Prostate gland (tissue), 2 donors: Measurements from ENCODE around the gene OTUD7B. TPM values are rescaled to one million over a fixed set of nuclear protein-coding genes. Genes with fewer than 3 reads are reported as not detected.

Experiments used
- DNase-seq: peaks from one replicate; pipeline ENCODE4 v3.0.0-alpha.2; 2019; ENCODE audit warnings: low spot score
- H3K27ac ChIP-seq, 2 donors: fragments of 200-600 bp; sonication (generic); 2 replicates each; pipeline ENCODE4 v1.5.1; 2017 to 2019
- H3K27me3 ChIP-seq: fragments of 200-600 bp; sonication (generic); replicated peaks from 2 replicates; pipeline ENCODE4 v1.5.1; 2019; ENCODE audit not compliant: insufficient read depth
- H3K36me3 ChIP-seq, 2 donors: fragments of 200-600 bp; sonication (generic); 1 replicate in 1 of 2; 2 replicates in 1 of 2; pipeline versions ENCODE4 v1.5.1 to v1.8.1; 2017 to 2019
- H3K4me1 ChIP-seq: fragments of 200-600 bp; sonication (generic); replicated peaks from 2 replicates; pipeline ENCODE4 v1.5.1; 2019
- H3K4me3 ChIP-seq, 2 donors: fragments of 200-600 bp; sonication (generic); 2 replicates each; pipeline ENCODE4 v1.5.1; 2017 to 2019
- H3K9me3 ChIP-seq: fragments of 200-600 bp; sonication (generic); 2 replicates; pipeline ENCODE4 v1.5.1; 2017
- CTCF ChIP-seq, 4 experiments: fragments of 200-600 bp in 2 of 4; fragments of 450-650 bp in 2 of 4; sonication (generic) in 2 of 4; IDR thresholded peaks; 1 replicate in 3 of 4; 2 replicates in 1 of 4; pipeline ENCODE4 v1.5.1; 2016 to 2019; ENCODE audit warnings: antibody characterized with exemption in 4 of 4, mild to moderate bottlenecking in 2 of 4, moderate library complexity in 2 of 4
- POLR2A ChIP-seq: fragments of 450-650 bp; IDR thresholded peaks from one replicate; pipeline ENCODE4 v1.6.1; 2016; ENCODE audit warnings: antibody characterized with exemption, mild to moderate bottlenecking
- POLR2AphosphoS5 ChIP-seq: sonication (generic); formaldehyde crosslinking; IDR thresholded peaks from one replicate; pipeline ENCODE4 v1.6.1; 2017; ENCODE audit warnings: antibody characterized with exemption
- WGBS: methylation state at CpG from one replicate; pipeline ENCODE4 v1.1.5; 2018; 5-methylcytosine and 5-hydroxymethylcytosine counted together
- intact Hi-C: fragments of 100-400 bp; cut with DNase I; formaldehyde crosslinking; loops from one replicate; pipeline ENCODE4 v1.14.2; 2022
- total RNA-seq, 2 donors: library from RNA; depleted of rRNA; stranded (reverse); fragments of >200 nt; gene quantifications; one replicate each; pipeline ENCODE4 v1.1.0, GENCODE V29; 2016

Gene OTUD7B
- total RNA-seq, 2 donors from 2014 or later, result 13.5 to 27.3 TPM

- Histone ChIP-seq H3K27me3 (no peaks in the 10 kb centered on the region), H3K27ac (no peak overlapping the region), H3K4me1 (peaks cover 3% of the 10 kb centered on the region), H3K36me3 (no peaks in the 10 kb centered on the region), H3K9me3 (no peaks in the 10 kb centered on the region), H3K4me3 (no peak overlapping the region)
- WGBS, result 100% methylated on average over 4 of the region's 4 CpGs
- DNase-seq, result no peak
- intact Hi-C loops, result no loop called here
- no peak for TF ChIP-seq CTCF (IDR thresholded peaks at IDR 0.05)
- TF ChIP-seq POLR2AphosphoS5, result no peak
Observed at GRCh38 chr1:149933208-149933607, 77.3 kb downstream of the OTUD7B start.

- 68% methylated on average over 8 of the region's 8 CpGs for WGBS
- DNase-seq, result no peak
- intact Hi-C loops, result no loop called here
Observed at GRCh38 chr1:149932474-149932873, 78.1 kb downstream of the OTUD7B start.

GRCh38 chr1:149931212-149931790, 79.2 kb downstream of the OTUD7B start:
- no peaks in the 10 kb centered on the region for H3K36me3 ChIP-seq
- H3K9me3 ChIP-seq, result no peaks in the 10 kb centered on the region
- H3K27ac ChIP-seq, result no peak overlapping the region
- intact Hi-C loops, result no loop called here
- H3K4me3 ChIP-seq, result no peak overlapping the region
- peaks cover 8% of the 10 kb centered on the region for H3K4me1 ChIP-seq
- TF ChIP-seq CTCF (IDR thresholded peaks at IDR 0.05) (no peak), POLR2A (no peak), POLR2AphosphoS5 (no peak)
- DNase-seq, result no peak
- WGBS, result 90% methylated on average over 13 of the region's 13 CpGs
- no peaks in the 10 kb centered on the region for H3K27me3 ChIP-seq

More at GRCh38 chr1:149932474-149932873, 78.1 kb downstream of the OTUD7B start:
- Histone ChIP-seq H3K27me3 (no peaks in the 10 kb centered on the region), H3K27ac (peak overlapping the region in 1 of 2 donors; percentile 7), H3K9me3 (no peaks in the 10 kb centered on the region), H3K4me3 (no peak overlapping the region), H3K36me3 (no peaks in the 10 kb centered on the region), H3K4me1 (peaks cover 3% of the 10 kb centered on the region)
- TF ChIP-seq CTCF (IDR thresholded peaks at IDR 0.05), result no peak
- no peak for TF ChIP-seq POLR2A
- TF ChIP-seq POLR2AphosphoS5, result no peak

GRCh38 chr1:149929856-149930255, 80.7 kb downstream of the OTUD7B start:
- H3K36me3 ChIP-seq, result peaks cover 4% of the 10 kb centered on the region in 2 donors
- TF ChIP-seq CTCF (IDR thresholded peaks at IDR 0.05) (no peak), POLR2AphosphoS5 (no peak), POLR2A (no peak)
- DNase-seq, result no peak
- H3K4me3 ChIP-seq, result no peak overlapping the region
- no peak overlapping the region for H3K27ac ChIP-seq
- peaks cover 13% of the 10 kb centered on the region for H3K4me1 ChIP-seq
- intact Hi-C loops, result no loop called here
- H3K27me3 ChIP-seq, result no peaks in the 10 kb centered on the region
- 86% methylated on average over 2 of the region's 2 CpGs for WGBS
- no peaks in the 10 kb centered on the region for H3K9me3 ChIP-seq

- H3K4me3 ChIP-seq, result peak overlapping the region; percentile 59 to 76
- peaks cover 13% of the 10 kb centered on the region for H3K4me1 ChIP-seq
- intact Hi-C loops, result no loop called here
- 0% methylated on average over 1 of the region's 1 CpG for WGBS
- no peak for TF ChIP-seq POLR2A
- TF ChIP-seq CTCF (IDR thresholded peaks at IDR 0.05), result no peak
- no peak for TF ChIP-seq POLR2AphosphoS5
- peak overlapping the region; percentile 95 to 98 for H3K27ac ChIP-seq
- H3K36me3 ChIP-seq, result peaks cover 8 to 9% of the 10 kb centered on the region in 2 donors
- H3K27me3 ChIP-seq, result no peaks in the 10 kb centered on the region
- H3K9me3 ChIP-seq, result no peaks in the 10 kb centered on the region
- DNase-seq, result no peak
Observed at GRCh38 chr1:149928401-149928724, 82.2 kb downstream of the OTUD7B start.
